SK-N-SH (cell line): ENCODE data around the gene RPL5.

Source experiments
- EP300 ChIP-seq, 2 experiments: IDR thresholded peaks; 2 replicates each; pipeline versions ENCODE4 v1.4.0 to v1.6.1; 2012; ENCODE audit warnings: borderline replicate concordance in 1 of 2, low read depth in 1 of 2, low read length in 1 of 2
- FOXJ3 ChIP-seq: sonication (generic); formaldehyde crosslinking; IDR thresholded peaks from 2 replicates; pipeline ENCODE4 v1.5.1; 2020; ENCODE audit warnings: mild to moderate bottlenecking, missing genetic modification reagents
- NFIC ChIP-seq: IDR thresholded peaks from 2 replicates; pipeline ENCODE4 v1.4.0; 2012; ENCODE audit warnings: borderline replicate concordance
- RFX5 ChIP-seq: IDR thresholded peaks from 2 replicates; pipeline ENCODE4 v1.6.1; 2012; ENCODE audit warnings: mild to moderate bottlenecking, improper control_type of control experiment, low read length
- TF ChIP-seq, protein P1 (sequence below): fragments of 200-600 bp; sonication (generic); IDR thresholded peaks from 2 replicates; pipeline ENCODE4 v1.6.1; 2017; ENCODE audit warnings: antibody characterized with exemption, mild to moderate bottlenecking, moderate library complexity
- TF ChIP-seq, protein P2 (sequence below): IDR thresholded peaks from 2 replicates; pipeline ENCODE4 v1.4.0; 2012; ENCODE audit warnings: low read depth, borderline replicate concordance

DNA sequence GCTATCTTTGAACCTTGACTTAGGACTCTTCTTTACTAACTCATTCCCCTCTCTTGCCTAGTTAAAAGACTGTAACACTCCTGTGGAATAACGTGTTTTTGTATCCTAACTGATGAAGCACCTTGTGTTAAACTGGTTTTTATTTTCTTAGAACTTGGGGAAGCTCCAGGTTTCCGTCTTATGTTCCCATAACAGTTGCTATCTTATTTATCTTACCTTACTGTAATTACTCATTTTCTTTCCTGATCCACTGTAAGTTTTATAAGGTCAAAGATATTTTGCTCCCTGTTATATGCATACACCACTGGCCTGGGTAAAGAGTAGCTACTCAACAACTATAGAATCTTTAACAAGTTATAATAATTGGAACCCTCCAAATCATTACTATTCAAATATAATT lies 43.1 kb downstream of the RPL5 start:
- TF ChIP-seq, protein P1, sequence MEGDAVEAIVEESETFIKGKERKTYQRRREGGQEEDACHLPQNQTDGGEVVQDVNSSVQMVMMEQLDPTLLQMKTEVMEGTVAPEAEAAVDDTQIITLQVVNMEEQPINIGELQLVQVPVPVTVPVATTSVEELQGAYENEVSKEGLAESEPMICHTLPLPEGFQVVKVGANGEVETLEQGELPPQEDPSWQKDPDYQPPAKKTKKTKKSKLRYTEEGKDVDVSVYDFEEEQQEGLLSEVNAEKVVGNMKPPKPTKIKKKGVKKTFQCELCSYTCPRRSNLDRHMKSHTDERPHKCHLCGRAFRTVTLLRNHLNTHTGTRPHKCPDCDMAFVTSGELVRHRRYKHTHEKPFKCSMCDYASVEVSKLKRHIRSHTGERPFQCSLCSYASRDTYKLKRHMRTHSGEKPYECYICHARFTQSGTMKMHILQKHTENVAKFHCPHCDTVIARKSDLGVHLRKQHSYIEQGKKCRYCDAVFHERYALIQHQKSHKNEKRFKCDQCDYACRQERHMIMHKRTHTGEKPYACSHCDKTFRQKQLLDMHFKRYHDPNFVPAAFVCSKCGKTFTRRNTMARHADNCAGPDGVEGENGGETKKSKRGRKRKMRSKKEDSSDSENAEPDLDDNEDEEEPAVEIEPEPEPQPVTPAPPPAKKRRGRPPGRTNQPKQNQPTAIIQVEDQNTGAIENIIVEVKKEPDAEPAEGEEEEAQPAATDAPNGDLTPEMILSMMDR: no peak
- TF ChIP-seq RFX5 (no peak), NFIC (no peak), FOXJ3 (CRISPR knock-in tag) (no peak), EP300 (IDR thresholded peaks at IDR 0.05; ENCODE audit: borderline replicate concordance in 1 of 2, low read depth in 1 of 2, low read length in 1 of 2) (no peak)
- TF ChIP-seq, protein P2, sequence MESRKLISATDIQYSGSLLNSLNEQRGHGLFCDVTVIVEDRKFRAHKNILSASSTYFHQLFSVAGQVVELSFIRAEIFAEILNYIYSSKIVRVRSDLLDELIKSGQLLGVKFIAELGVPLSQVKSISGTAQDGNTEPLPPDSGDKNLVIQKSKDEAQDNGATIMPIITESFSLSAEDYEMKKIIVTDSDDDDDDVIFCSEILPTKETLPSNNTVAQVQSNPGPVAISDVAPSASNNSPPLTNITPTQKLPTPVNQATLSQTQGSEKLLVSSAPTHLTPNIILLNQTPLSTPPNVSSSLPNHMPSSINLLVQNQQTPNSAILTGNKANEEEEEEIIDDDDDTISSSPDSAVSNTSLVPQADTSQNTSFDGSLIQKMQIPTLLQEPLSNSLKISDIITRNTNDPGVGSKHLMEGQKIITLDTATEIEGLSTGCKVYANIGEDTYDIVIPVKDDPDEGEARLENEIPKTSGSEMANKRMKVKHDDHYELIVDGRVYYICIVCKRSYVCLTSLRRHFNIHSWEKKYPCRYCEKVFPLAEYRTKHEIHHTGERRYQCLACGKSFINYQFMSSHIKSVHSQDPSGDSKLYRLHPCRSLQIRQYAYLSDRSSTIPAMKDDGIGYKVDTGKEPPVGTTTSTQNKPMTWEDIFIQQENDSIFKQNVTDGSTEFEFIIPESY: no peak
